DMS114 treated with DMSO at 0.1 percent for 48 hours (cell line): ENCODE measurements around the gene CDC27.
"Not testable (repeated sequence)": the region's sequence is repeated elsewhere in the genome, so short reads cannot be mapped to it uniquely, and the experiment has no call there.

Experiments
- DNase-seq: peaks from one replicate; lab custom pipeline; 2025; ENCODE audit not compliant: unreplicated experiment; lab: John Stamatoyannopoulos, UW

Gene CDC27, protein sequence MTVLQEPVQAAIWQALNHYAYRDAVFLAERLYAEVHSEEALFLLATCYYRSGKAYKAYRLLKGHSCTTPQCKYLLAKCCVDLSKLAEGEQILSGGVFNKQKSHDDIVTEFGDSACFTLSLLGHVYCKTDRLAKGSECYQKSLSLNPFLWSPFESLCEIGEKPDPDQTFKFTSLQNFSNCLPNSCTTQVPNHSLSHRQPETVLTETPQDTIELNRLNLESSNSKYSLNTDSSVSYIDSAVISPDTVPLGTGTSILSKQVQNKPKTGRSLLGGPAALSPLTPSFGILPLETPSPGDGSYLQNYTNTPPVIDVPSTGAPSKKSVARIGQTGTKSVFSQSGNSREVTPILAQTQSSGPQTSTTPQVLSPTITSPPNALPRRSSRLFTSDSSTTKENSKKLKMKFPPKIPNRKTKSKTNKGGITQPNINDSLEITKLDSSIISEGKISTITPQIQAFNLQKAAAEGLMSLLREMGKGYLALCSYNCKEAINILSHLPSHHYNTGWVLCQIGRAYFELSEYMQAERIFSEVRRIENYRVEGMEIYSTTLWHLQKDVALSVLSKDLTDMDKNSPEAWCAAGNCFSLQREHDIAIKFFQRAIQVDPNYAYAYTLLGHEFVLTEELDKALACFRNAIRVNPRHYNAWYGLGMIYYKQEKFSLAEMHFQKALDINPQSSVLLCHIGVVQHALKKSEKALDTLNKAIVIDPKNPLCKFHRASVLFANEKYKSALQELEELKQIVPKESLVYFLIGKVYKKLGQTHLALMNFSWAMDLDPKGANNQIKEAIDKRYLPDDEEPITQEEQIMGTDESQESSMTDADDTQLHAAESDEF

GRCh38 chr17:47188876-47189731 lies at the start of gene CDC27:
Gene CDC27, minus strand, starts transcription at chr17:47189295. Its CDS starts 123 bp downstream, at chr17:47189172.
- DNase-seq, result peak; percentile 97

DNA sequence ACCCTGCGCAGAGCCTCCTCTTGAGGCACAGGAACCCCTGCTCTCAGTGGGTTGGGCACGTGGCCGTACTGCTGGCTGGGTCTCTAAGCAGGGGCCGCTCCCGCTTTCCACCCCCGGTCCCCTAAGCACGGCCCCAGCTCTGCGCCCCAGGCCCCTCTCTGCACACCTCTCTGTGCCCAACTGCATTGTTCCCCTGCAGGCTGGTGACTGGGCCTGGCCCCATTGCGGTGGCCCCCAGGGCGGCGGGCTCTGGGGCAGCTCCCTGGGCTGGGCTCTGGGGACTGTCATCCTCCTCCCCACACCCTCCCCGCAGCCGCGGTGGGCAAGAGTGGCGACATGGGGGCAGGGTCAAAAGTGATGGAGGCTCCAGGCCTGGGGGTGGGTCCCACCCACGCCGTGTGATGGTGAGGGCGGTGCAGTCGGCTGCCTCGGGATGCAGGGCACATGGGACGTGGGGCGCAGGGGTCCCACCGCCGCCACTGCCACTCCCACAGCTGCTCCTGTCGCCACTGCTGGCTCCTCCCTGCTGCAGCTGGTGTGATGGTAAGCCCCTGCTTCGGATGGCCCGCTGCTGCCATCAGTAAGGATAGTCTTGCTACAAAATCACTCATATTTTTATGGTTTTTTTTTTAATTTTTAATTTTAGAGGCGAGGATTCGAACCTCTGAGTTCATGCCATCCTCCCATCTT lies 49.4 kb upstream of the CDC27 start:
- no peak for DNase-seq

- DNase-seq, result no peak
Measured at GRCh38 chr17:47237841-47238240, 48.7 kb upstream of the CDC27 start.

GRCh38 chr17:47235923-47236322 lies 46.8 kb upstream of the CDC27 start:
- DNase-seq, result no peak

DNA sequence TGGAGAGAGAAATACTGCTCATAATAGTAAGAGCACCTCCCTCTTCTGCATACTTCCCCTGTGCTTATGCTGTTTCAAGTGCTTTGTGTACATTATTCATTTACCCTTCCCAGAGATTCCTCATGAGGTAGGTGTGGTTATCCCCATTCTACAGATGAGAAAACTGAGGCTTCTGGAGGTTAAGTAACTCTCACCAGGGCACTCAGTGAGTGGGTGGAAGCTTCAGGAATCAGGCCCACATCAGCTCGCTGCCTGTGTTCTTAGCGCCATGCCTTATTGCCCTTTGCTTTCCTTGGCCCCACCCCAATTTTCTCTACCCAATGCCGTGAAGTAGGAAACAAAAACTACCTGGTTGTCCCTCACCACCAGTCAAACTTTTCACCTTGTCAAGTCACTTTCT lies 46.4 kb upstream of the CDC27 start:
- no peak for DNase-seq

- DNase-seq, result no peak
Measured at GRCh38 chr17:47232465-47232864, 43.4 kb upstream of the CDC27 start.

DNA sequence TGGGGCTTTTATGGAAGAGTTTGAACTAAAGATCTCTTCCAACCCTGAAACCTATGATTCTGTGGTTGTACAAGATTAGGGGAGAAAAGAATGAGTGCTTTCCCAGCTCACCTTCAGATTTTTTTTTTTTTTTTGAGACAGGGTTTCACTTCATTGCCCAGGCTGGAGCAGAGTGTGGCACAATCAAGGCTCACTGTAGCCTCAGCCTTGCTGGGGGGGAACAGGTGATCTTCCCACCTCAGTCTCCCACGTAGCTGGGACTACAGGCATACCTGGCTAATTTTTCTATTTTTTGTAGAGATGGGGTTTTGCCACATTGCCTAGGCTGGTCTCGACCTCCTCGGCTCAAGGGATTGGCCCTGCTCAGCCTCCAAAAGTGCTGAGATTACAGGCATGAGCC lies 42.8 kb upstream of the CDC27 start:
- DNase-seq, result no peak

DNA sequence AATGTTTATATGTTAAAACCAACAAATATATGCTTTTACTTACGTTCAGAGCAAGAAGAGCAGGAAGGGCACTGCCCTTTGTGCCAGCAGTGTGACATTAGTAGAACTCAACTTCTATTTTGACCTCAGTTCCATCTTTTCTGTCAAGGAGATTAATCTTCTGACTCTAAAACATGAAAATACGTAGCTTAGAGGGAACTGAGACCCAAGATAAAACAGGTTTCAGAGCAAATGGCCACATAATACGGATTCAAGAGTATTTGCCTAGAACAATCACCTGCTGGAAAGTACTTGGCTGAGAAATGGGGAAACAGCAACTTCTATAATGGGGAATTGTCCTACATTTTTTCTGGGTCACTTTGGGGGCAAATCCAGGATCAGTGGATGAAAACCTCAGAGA lies 42.2 kb upstream of the CDC27 start:
- DNase-seq, result no peak

DNA sequence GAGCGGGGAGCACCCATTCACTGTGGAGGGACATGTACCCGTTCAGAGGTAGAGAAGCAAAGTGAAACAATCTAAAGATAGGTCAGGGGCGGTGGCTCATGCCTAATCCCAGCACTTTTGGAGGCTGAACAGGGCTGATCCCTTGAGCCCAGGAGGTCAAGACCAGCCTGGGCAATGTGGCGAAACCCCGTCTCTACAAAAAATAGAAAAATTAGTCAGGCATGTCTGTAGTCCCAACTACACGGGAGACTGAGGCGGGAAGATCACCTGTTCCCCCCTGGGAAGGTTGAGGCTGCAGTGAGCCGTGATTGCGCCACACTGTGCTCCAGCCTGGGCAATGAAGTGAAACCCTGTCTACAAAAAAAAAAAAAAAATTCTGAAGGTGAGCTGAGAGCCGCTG lies 41.8 kb upstream of the CDC27 start:
- DNase-seq, result no peak

DNA sequence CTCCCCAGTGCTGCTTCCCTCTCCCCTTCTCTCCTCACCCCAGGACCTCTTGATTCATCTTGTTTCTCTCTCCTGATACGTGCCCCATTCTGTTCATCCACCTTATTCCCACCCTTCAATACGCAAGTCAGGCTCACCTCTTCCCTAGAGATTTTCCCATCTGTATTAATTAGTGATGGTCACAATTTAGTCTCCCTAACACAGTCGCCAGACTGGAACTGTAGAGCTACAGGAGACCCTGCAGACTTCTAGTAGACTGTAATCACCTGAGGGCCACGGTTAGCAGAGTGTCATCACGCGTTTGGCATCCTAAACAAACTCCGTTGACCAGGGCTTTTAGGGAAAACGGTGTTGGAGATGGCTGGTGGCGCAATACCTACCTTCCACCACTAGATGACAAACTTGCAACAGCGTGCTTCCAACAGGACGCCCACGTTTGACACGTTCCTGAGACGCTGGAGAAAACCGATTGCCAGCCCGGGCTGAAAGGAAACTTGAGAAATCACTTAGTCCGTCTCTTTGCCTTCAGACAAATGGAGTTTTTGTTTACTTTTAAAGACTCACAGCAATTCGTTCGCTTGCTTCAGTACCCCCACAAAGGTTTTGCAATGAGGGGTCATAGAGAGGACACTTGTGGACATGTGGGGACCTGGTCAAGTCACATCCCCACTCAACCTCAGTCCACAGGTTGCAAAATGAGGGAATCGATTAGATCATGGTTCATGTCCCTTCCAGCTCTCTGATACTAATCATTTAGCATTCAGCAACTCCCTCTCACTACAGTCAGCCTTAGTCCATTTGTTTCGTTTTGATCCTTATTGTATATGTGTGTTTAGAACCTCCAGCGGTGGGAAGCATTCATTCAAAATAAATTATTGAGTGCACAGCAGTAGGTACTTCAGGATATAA lies 40.7 kb upstream of the CDC27 start:
- peak; percentile 81 for DNase-seq

DNA sequence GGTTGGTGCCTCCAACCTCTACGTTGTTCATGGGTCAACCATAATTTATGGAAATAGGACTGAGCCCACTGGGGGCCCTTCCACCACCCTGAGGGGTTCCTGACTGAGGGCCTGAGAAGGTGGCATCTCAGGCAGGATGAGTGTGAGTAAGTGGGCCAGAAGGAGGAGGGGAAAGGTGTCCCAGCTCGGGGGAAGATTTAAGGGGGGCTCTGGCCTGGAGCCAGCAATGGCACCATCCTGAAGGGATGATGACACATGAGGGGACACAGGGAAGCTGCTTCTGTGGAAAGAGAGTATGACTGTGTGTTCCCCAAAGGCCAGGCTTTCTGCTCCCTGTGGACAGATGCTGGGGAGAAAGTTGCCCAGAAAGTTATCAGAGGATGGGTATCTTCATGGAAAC lies 38.8 kb upstream of the CDC27 start:
- DNase-seq, result no peak

DNA sequence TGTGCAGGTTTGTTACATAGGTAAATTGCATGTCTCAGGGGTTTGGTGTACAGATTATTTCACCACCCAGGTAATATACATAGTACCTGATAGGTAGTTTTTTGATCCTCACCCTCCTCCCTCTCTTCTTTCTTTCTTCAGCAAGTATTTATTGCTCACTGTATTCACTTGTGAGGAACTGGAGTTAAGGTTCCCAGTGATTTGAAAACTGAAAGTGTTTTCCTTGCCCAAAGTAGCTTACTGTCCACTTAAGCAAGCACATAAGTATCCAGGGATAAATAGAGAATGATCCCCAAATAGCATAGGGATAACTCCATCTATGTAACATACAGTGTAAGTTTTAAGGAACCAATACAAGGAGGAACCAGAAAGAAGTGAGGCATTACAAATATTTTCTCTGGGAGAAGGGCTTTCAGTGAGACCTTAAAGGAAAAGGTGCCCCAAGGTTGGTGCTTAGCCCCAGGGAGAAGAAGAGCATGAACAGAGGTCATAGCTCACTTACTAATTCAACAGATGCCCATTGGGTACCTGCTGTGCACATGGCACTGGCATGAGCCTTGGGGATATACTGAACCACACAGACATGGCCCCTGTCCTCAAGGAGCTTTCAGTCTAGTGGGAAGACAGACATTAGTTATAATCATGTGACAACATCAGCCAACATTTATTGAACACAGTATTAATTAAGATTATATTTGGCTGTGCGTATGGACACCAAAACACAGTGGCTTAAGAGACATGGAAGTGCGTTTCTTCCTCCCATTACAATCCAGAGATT lies 37.0 kb upstream of the CDC27 start:
- DNase-seq, result no peak

DNA sequence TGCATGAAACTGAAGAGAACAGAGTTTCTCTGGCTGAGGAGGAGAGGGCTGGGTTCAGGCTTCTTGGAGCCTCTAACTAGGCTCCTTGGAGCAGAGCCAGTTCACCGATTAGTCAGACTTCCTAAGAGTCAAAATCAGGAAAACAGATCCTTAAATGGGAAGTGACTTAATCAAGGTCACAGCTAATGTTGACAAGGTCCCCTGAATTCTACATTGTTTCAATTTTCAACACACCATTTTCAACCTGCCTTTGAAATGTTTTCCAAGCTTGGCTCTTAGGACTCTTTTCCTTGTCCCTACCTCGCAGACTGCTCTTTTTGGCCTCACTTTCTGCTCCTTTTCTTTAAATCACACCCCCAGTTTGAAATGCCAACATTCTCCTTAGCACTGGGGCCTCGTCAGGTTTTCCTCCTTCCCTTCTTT lies 36.4 kb upstream of the CDC27 start:
- no peak for DNase-seq

GRCh38 chr17:47224966-47225365 lies 35.9 kb upstream of the CDC27 start:
- DNase-seq, result no peak

GRCh38 chr17:47224077-47224476 lies 35.0 kb upstream of the CDC27 start:
- DNase-seq, result not testable (repeated sequence)

DNA sequence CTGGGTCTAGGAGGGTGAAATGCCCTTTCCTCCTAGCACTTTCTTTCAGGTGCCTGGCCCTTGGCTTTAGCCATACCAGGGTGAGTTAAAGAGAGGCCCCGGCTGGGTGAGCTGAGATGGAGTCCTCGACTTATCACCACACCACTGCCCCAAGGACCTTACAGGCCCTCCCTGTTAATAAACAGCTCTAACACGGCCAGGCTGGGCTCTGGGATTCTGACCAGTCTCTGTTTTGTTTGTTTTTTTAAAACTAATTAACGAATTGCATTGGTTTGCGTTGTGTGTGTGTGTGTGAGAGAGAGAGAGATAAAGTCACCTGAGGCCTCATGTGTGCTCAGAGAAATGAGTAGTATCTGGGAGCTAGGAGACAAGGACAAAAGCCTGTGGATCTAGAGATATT lies 34.4 kb upstream of the CDC27 start:
- DNase-seq, result no peak

- DNase-seq, result no peak
Measured at GRCh38 chr17:47223007-47223406, 33.9 kb upstream of the CDC27 start.

GRCh38 chr17:47222047-47222446 lies 33.0 kb upstream of the CDC27 start:
- no peak for DNase-seq

GRCh38 chr17:47221154-47221553 lies 32.1 kb upstream of the CDC27 start:
- no peak for DNase-seq
